ENCODE data around the gene VIT.

- TF ChIP-seq, protein P1, sequence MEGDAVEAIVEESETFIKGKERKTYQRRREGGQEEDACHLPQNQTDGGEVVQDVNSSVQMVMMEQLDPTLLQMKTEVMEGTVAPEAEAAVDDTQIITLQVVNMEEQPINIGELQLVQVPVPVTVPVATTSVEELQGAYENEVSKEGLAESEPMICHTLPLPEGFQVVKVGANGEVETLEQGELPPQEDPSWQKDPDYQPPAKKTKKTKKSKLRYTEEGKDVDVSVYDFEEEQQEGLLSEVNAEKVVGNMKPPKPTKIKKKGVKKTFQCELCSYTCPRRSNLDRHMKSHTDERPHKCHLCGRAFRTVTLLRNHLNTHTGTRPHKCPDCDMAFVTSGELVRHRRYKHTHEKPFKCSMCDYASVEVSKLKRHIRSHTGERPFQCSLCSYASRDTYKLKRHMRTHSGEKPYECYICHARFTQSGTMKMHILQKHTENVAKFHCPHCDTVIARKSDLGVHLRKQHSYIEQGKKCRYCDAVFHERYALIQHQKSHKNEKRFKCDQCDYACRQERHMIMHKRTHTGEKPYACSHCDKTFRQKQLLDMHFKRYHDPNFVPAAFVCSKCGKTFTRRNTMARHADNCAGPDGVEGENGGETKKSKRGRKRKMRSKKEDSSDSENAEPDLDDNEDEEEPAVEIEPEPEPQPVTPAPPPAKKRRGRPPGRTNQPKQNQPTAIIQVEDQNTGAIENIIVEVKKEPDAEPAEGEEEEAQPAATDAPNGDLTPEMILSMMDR (IDR thresholded peaks at IDR 0.05) = no peak
- TF ChIP-seq ZFX (IDR thresholded peaks at IDR 0.05; ENCODE audit: borderline replicate concordance) = no peak
These were observed 127.4 kb downstream of the VIT start for GRCh38 chr2:36823862-36824261.
